K562 (cell line): ENCODE data around the gene ARHGEF33. TPM values are rescaled to one million over a fixed set of nuclear protein-coding genes. Genes with fewer than 3 reads are reported as not detected.

Experiments used
- CBFA2T2 ChIP-seq: fragments of 450-650 bp; conservative IDR thresholded peaks from 2 replicates; pipeline ENCODE4 v1.6.1; 2017; ENCODE audit warnings: mild to moderate bottlenecking
- CHCHD3 ChIP-seq: fragments of 250-450 bp; sonication (Bioruptor Pico); IDR thresholded peaks from 2 replicates; pipeline ENCODE4 v2.1.2; 2022; ENCODE audit warnings: mild to moderate bottlenecking
- DPF2 ChIP-seq: fragments of 450-650 bp; IDR thresholded peaks from 2 replicates; pipeline ENCODE4 v1.6.1; 2016
- HMG20A ChIP-seq: fragments of 450-650 bp; formaldehyde crosslinking; conservative IDR thresholded peaks from 2 replicates; pipeline ENCODE4 v1.4.0; 2020; ENCODE audit warnings: mild to moderate bottlenecking, mixed read lengths
- HNRNPL ChIP-seq: fragments of 200-400 bp; formaldehyde crosslinking; IDR thresholded peaks from 2 replicates; pipeline ENCODE4 v1.6.1; 2017; ENCODE audit warnings: low read depth, mild to moderate bottlenecking, low read length
- JUND ChIP-seq, 2 experiments: IDR thresholded peaks; 2 replicates in 1 of 2; 3 replicates in 1 of 2; pipeline ENCODE4 v1.6.1; 2011; ENCODE audit warnings: borderline replicate concordance in 2 of 2, low read depth in 2 of 2, low read length in 2 of 2, improper control_type of control experiment in 1 of 2, missing biosample characterization in 1 of 2, missing genetic modification characterization in 1 of 2, missing genetic modification reagents in 1 of 2
- KLF16 ChIP-seq: IDR thresholded peaks from 2 replicates; pipeline ENCODE4 v1.6.1; 2016; ENCODE audit warnings: antibody characterized with exemption
- NBN ChIP-seq: fragments of 450-650 bp; IDR thresholded peaks from 2 replicates; pipeline ENCODE4 v1.6.1; 2016; ENCODE audit warnings: low read depth, mild to moderate bottlenecking
- NCOA1 ChIP-seq: fragments of 450-650 bp; IDR thresholded peaks from 2 replicates; pipeline ENCODE4 v1.6.1; 2016; ENCODE audit warnings: low read depth
- NELFE ChIP-seq: IDR thresholded peaks from 2 replicates; pipeline ENCODE4 v1.6.1; 2011; ENCODE audit warnings: mild to moderate bottlenecking; ENCODE audit not compliant: insufficient read depth, insufficient read length
- POLR2AphosphoS2 ChIP-seq: IDR thresholded peaks from 2 replicates; pipeline ENCODE4 v1.6.1; 2012; ENCODE audit warnings: low read length, improper control_type of control experiment
- POLR3A ChIP-seq: IDR thresholded peaks from 2 replicates; pipeline ENCODE4 v1.6.1; 2011; ENCODE audit warnings: borderline replicate concordance, mild to moderate bottlenecking, moderate library complexity; ENCODE audit not compliant: insufficient read length, insufficient read depth; ENCODE audit errors: extremely low read depth
- PRPF4 ChIP-seq: fragments of 200-400 bp; formaldehyde crosslinking; IDR thresholded peaks from one replicate; pipeline ENCODE4 v1.6.1; 2017; ENCODE audit warnings: low read length, low read depth, mild to moderate bottlenecking; ENCODE audit not compliant: insufficient read depth, poor library complexity, severe bottlenecking
- RCOR1 ChIP-seq, 2 experiments: IDR thresholded peaks; 2 replicates each; pipeline ENCODE4 v1.6.1; 2012; ENCODE audit warnings: low read depth in 2 of 2, low read length in 2 of 2, borderline replicate concordance in 1 of 2, improper control_type of control experiment in 1 of 2
- TAL1 ChIP-seq: fragments of 450-650 bp; IDR thresholded peaks from 2 replicates; pipeline ENCODE4 v1.6.1; 2016; ENCODE audit warnings: mild to moderate bottlenecking
- THAP7 ChIP-seq: fragments of 250-450 bp; sonication (Bioruptor Pico); IDR thresholded peaks from 2 replicates; pipeline ENCODE4 v1.5.0; 2021
- U2AF2 ChIP-seq: fragments of 200-400 bp; formaldehyde crosslinking; optimal IDR thresholded peaks from 2 replicates; pipeline ENCODE3; 2017; ENCODE audit warnings: low read depth, mild to moderate bottlenecking, low read length
- XRCC5 ChIP-seq: fragments of 200-400 bp; formaldehyde crosslinking; IDR thresholded peaks from 2 replicates; pipeline ENCODE4 v1.6.1; 2017; ENCODE audit warnings: low read depth, mild to moderate bottlenecking, low read length
- ZFP36 ChIP-seq: fragments of 150-350 bp; IDR thresholded peaks from 2 replicates; pipeline ENCODE4 v1.6.1; 2018; ENCODE audit warnings: low read length, low read depth; ENCODE audit not compliant: partially characterized antibody
- ZNF140 ChIP-seq: fragments of 250-450 bp; sonication (Bioruptor Pico); IDR thresholded peaks from 2 replicates; pipeline ENCODE4 v1.8.0; 2021; ENCODE audit warnings: moderate library complexity, mild to moderate bottlenecking, inconsistent platforms
- ZNF24 ChIP-seq: fragments of 450-650 bp; IDR thresholded peaks from 2 replicates; pipeline ENCODE4 v1.6.1; 2016
- ZNF79 ChIP-seq: fragments of 250-450 bp; sonication (Bioruptor Pico); IDR thresholded peaks from 2 replicates; pipeline ENCODE4 v1.4.0; 2020; ENCODE audit warnings: low read depth, mild to moderate bottlenecking, moderate library complexity
- polyA plus RNA-seq, 8 experiments: library from polyadenylated mRNA; depleted of rRNA in 4 of 8; stranded (reverse) in 5 of 8; unstranded in 3 of 8; fragments of >200 nt; fragmentation: Nextera tagmentation in 2 of 8; fragmentation: Illumina TruSeq in 1 of 8; extraction: Ambion mirVana in 2 of 8; extraction: Trizol in 1 of 8; gene quantifications; 2 replicates each; pipeline versions ENCODE4 v1.2.1 to v1.2.3, GENCODE V29; 2011 to 2014; ENCODE audit warnings: inconsistent platforms in 1 of 8, missing spikeins in 1 of 8
- total RNA-seq, 7 experiments: library from RNA; depleted of rRNA in 6 of 7; stranded (reverse); fragments of >200 nt in 6 of 7; fragmentation: Illumina TruSeq in 2 of 7; extraction: Trizol in 2 of 7; gene quantifications; 2 replicates each; pipeline versions ENCODE4 v1.2.1 to v1.2.3, GENCODE V29; 2011 to 2021; ENCODE audit warnings: low replicate concordance in 1 of 7

The ARHGEF33 gene
- total and polyA plus RNA-seq, 9 of the 15 experiments (the other 6 are each of a cell fraction or from before 2014, with no cell fraction given), result 0.01 to 0.08 (median 0.03) TPM; not detected in 5

GRCh38 chr2:38907743-38908562 is 18.3 kb downstream of the ARHGEF33 start (continued):
- TF ChIP-seq HNRNPL (no peak), ZFP36 (no peak), ZNF79 (CRISPR knock-in tag) (no peak), POLR2AphosphoS2 (no peak), DPF2 (0 out of 2 replicates have a peak, but pooled peaks have one; percentile 23), ZNF24 (no peak), NELFE (no peak), HMG20A (CRISPR knock-in tag) (no peak), CBFA2T2 (peak; percentile 49), U2AF2 (no peak), NCOA1 (no peak), KLF16 (0 out of 2 replicates have a peak, but pooled peaks have one; percentile 8), RCOR1 (IDR thresholded peaks at IDR 0.05; ENCODE audit: borderline replicate concordance in 1 of 2, low read depth in 2 of 2, low read length in 2 of 2) (peak in 1 of 2 experiments; percentile 55; a peak in 1 of 4 replicates), TAL1 (peak; percentile 48; the same call in 1 of the 2 replicates), PRPF4 (no peak), XRCC5 (no peak), CHCHD3 (CRISPR knock-in tag) (no peak), POLR3A (no peak), ZNF140 (CRISPR knock-in tag) (no peak), JUND (IDR thresholded peaks at IDR 0.05; ENCODE audit: borderline replicate concordance, low read depth, low read length) (peak; percentile 16; the same call in 1 of the 2 replicates), JUND (tag; IDR thresholded peaks at IDR 0.05; ENCODE audit: borderline replicate concordance, low read depth, low read length) (no peak), NBN (no peak), THAP7 (no peak)
